B cell (primary cell): ENCODE data around the gene NPL.

Source experiments
- EZH2 ChIP-seq: IDR thresholded peaks from 2 replicates; pipeline ENCODE4 v1.6.1; 2012; ENCODE audit warnings: borderline replicate concordance, low read depth, mild to moderate bottlenecking, moderate library complexity, low read length; ENCODE audit not compliant: insufficient read depth, poor library complexity, severe bottlenecking
- TF ChIP-seq, protein P1 (sequence below): fragments of 200-600 bp; IDR thresholded peaks from one replicate; pipeline ENCODE4 v1.8.0; 2022; ENCODE audit warnings: antibody characterized with exemption, mild to moderate bottlenecking

DNA sequence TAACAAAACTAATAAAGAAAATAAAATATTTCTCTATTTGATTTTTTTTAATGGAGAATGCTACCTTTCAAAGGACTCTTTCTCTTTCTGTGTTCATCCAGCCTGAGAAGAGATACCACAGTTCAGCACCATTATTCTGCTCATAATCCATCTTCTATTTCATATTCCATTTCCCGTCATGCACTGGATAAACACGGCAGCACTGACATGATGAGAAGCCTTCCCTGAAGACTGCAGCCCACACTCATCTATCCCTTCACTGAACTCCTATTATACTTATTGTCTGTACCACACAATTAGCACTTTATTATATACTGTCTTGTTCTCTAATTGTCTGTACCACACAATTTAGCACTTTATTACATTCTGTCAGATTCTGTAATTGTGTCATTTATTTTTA, 10.7 kb upstream of the NPL start:
- TF ChIP-seq, protein P1, sequence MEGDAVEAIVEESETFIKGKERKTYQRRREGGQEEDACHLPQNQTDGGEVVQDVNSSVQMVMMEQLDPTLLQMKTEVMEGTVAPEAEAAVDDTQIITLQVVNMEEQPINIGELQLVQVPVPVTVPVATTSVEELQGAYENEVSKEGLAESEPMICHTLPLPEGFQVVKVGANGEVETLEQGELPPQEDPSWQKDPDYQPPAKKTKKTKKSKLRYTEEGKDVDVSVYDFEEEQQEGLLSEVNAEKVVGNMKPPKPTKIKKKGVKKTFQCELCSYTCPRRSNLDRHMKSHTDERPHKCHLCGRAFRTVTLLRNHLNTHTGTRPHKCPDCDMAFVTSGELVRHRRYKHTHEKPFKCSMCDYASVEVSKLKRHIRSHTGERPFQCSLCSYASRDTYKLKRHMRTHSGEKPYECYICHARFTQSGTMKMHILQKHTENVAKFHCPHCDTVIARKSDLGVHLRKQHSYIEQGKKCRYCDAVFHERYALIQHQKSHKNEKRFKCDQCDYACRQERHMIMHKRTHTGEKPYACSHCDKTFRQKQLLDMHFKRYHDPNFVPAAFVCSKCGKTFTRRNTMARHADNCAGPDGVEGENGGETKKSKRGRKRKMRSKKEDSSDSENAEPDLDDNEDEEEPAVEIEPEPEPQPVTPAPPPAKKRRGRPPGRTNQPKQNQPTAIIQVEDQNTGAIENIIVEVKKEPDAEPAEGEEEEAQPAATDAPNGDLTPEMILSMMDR: no peak
- TF ChIP-seq EZH2: no peak
